DND-41 (cell line): ENCODE data around the gene SLC22A4.
A peak's percentile ranks its signal among the peaks of the same experiment; 100 is the strongest.

Experiments used
- CTCF ChIP-seq: IDR thresholded peaks from 2 replicates; pipeline ENCODE4 v1.5.1; 2012; ENCODE audit warnings: borderline replicate concordance, low read length, moderate library complexity, mild to moderate bottlenecking; ENCODE audit not compliant: poor library complexity, severe bottlenecking; ENCODE audit errors: extremely low read depth
- EZH2 ChIP-seq: IDR thresholded peaks from 3 replicates; pipeline ENCODE4 v1.6.1; 2012; ENCODE audit warnings: borderline replicate concordance, low read depth, mild to moderate bottlenecking, moderate library complexity, low read length, inconsistent platforms; ENCODE audit not compliant: severe bottlenecking

GRCh38 chr5:132385326-132386105 lies 91.3 kb downstream of the SLC22A4 start:
- peak; percentile 88 for TF ChIP-seq CTCF
- TF ChIP-seq EZH2 = no peak
